GM19455 (cell line): ENCODE measurements around the gene PIK3C2G.

Experiments
- ATAC-seq: cut with Tn5 transposase; IDR thresholded peaks from one replicate; pipeline ENCODE4 v1.9.1; 2021; ENCODE audit not compliant: unreplicated experiment

The PIK3C2G gene

DNA sequence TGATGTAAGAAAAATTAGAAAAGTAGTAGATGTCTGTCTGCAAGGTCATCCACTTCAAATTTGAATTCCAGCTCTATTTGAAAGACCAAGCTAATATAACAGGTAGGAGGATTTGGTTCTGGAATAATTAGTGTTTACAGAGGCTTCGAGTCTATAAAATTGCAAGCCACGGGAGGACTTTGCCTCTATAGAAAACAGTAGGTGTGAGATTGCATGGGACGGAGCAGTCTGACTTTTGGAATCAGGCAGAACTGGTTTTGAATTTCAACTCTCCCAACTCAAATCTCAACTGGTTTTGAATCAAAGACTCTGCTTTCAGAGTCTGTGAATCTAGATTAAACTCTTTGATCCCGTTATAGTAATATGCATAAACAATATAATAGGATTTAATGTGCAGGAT lies 82.4 kb downstream of the PIK3C2G start:
- no peak for ATAC-seq

DNA sequence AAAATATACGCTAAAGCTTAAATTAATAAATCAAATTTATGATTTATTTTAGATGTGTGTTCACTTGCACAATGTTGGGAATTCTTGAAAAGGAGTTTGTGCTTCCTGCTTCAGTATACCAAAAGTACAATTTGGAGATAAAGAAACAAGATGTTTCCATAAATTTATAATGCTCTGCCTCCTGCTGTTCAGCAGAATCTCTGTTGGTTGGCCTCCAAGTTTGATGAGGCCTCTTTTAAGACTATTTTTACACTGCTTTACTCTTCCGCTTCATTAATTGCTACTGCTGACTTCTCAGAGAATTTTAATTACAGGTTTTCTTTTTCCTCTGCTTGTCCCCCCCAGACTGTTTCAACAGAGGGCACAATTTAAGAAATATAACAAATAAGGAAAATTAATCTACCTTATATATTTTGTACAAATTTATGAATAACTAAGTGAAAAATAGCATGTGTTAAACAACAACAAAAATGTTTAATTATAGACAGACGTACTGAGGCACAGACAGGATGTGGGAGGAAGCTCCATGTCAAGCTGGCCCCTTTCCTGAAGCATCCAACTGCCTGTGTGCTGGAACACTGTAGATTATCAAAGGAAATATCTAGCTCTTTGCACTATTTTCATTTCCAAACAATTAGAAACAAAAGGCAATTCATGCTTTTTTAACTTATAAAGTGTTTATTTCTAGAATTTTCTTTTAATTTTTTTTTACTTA lies 83.9 kb downstream of the PIK3C2G start:
- no peak for ATAC-seq

DNA sequence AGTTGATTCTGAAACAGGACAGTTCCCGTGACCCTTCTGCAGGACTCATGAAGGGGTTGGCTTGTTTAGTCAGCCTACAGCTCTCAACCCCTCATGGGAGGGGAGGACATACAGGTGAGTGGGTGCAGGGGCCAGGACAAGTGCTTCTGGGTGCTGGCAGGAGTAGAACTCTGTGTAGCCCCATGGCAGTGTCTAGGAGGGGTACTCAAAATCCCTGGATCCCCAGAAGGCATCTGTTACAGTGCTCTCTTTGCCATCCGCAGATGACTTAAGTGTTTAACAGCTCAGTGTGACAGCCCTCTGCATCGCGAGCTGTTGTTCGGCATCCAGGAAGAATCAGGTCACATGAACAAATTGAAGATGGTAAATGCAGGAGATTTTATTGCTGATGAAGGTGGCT lies 91.0 kb downstream of the PIK3C2G start:
- no peak for ATAC-seq

DNA sequence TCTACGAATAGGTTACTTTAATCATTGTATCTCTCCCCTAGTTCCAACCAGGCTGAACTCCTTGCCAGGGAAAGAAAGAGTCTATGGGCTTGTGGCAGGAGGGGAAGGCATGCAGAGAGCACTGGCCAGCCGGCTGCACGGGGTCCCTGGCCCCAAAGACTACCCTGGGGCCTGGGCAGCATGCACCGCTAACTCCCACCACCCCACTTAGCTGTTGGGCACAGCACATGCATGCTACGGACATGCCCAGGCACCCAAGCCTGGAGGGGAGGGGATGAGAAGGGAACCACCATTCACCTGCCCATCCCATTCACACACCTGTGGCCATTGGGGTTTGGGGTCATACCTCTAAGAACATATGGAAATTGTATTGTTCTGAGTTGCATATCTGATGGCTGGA lies 94.1 kb downstream of the PIK3C2G start:
- ATAC-seq = no peak

DNA sequence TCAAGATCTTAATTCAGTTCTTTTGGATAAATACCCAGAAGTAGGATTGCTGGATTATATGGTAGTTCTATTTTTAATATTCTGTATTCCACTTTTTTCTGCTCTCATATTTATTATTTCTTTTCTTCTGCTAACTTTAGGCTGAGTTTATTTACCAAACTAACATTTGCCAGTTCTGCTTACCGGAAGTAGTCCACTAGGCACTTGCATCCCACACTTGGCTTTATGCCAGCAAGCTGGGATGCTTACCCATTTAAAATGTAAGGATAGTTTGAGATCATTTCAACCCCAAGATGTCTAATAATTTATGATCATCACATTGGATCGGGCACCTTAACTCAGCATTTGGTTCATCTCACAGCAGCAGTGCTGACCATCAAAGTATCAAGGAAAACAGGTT lies 96.8 kb downstream of the PIK3C2G start:
- ATAC-seq = no peak

DNA sequence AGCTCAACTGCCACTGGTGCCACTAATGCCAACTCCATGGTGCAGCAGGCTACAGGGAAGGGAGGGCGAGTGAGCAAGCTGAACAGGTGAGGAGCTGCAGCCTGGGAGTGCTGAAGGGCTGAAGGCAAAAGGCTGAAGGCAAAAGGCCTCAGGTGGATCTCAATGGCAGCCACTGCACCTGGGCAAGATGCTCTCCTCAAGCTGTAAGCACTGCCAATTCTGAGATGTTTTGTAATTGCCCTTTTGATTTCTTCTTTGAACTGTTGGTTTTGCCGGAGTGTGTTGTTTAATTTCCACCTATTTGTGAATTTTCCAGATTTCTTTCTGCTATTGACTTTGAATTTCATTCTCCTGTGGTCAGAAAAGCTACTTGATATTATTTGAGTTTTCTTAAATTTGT lies 97.6 kb downstream of the PIK3C2G start:
- no peak for ATAC-seq

DNA sequence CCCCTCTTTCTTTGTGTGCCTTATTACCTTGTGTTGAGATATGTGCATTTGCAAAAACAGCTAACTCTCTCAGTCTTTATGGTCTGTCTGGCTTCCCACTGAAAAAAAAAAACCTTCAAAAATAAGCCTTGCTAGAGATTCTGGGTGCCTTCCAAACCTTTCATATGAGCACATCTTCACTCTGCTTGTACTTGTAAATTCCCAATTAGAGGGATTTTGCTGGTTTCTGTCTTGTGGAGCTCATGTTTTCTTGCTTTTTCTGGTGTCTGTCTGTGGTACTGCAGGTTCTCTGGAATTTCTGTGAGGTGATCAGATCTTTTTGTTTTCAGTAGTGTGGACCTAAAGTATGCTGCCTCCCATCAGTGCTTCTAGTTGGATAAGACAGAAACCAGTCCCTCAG lies 100.1 kb downstream of the PIK3C2G start:
- no peak for ATAC-seq

DNA sequence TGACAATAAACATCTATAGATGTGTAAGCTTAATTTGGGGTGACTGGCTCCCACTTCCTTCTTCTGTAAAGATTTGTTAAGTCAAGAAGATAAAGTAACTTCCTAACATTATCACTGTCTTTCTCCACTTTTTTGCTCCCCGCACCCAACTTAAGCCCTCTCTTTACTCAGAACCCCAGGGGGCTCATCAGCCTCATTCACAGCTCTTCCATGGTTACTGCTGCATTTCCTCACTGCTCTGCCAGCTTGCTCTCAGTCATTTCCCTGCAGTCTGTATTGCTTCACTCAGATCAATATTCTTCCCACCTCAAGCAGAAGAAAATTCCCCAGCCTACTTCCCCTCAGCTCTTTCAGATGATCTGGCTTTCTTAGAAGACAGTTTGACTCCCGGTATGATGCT lies 102.0 kb downstream of the PIK3C2G start:
- no peak for ATAC-seq

DNA sequence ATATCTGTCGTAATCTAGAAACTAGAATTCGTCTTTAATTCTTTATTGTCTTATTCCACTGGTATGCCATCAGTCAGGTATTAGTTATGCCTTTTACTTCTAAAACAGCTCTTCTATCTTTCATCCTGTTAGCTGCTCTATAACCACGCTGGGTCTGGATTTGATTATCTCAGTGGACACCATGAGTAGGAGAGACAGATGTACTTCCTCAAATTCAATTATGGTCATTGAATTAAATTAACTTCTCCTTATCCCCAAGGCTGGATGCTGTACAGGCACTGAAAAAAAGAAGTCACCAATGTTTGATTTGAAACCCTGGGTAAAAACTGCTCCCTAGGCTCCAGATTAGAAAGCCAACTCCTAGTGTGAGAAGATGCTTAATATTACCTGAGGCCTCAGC lies 107.3 kb downstream of the PIK3C2G start:
- ATAC-seq = no peak

DNA sequence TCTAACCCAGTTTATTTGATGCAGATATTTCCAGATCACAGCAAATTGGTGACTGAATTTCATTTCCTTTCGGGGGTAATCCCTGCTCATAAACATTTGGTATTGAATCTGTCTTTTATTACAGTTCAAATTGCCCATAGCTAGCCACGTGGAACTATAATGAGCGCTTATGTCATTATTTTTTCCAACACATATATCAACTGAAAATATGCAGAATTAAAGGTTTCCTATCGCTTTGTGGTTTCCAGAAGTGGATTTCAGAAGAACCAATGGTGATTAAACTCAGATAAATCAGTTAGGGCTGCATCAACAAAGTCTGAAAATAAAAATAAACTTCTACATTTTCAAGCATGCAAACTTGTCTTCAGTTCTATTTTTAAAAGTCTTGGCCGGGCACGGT lies 111.9 kb downstream of the PIK3C2G start:
- ATAC-seq = no peak

DNA sequence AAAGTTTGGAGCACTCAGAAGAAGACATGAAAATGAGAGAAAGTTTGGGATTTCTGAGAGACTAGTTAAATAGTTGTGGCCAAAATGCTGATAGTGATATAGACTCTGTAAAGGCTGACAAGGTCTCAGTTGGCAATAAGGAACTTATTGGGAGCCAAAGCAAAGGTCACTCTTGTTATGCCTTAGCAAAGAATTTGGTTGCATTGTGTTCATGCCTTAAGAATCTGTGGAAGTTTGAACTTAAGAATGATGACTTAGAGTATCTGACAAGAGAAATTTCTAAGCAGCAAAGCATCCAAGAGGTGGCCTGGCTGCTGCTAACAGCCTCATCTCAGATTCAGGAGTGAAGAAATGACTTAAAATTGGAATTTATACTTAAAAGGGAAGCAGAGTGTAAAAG lies 113.8 kb downstream of the PIK3C2G start:
- ATAC-seq = no peak

DNA sequence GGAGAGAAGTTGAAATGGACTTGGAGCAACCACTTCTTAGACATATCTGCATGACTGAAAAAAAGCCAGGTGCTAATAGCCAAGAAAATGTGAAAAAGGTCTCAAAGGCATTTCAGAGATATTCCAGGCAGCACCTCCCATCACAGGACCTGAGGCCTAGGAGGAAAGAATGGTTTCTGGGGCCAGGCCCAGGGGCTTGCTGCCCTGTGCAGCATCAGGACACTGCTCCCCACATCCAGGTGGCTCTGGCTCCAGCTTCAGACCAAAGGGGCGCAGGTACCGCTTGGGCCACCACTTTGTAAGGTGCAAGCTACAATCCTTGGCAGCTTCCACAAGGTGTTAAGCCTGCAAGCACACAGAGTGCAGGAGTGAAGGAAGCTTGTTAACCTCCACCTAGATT lies 114.3 kb downstream of the PIK3C2G start:
- ATAC-seq = no peak

DNA sequence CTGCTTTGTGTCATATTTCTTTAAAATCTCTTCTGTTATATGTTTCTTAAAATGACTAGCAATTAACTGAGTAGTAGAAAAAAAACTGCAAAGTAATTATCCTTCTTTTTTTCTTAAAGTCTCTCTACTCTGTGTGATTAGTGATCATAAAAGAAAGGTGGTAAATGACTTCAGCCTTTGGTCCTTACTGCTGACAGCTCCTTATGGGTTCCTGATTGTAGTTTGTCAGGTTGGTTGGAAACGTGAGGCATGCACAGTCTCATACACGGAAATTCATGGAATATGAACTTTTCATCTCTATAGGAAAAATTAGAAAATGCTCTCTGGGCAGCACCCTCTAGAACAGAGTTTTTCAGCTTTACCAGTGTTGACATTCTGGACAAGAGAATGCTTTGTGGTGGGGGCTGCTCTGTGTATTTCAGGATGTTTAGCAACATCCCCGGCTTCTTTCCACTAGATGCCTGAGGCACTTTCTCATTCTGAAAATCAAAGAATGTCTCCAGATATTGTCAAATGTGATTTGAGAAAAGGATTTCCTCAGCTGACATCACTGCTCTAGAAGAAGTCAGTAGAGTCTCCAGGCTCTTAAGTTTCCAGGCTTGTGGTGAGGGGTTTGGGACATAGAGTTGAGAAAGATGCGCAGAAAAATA lies 121.0 kb downstream of the PIK3C2G start:
- no peak for ATAC-seq

DNA sequence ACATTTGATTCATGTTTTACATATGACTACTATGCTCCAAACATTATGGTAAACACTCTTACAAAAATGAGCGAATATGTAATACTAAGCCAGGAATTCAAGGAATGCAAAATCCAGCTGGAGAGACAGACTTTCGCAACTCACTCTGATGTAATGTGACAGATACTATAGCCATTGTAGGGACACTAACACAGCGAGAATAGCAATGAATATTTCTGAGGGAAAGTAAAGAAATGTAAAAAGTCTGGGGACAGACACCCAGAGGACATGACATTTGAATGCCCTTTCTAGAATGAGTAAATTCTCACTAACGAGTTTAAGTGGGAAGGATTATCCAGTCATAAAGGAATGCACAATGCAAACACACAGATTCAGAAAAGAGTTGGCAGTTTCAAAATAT lies 121.9 kb downstream of the PIK3C2G start:
- no peak for ATAC-seq

DNA sequence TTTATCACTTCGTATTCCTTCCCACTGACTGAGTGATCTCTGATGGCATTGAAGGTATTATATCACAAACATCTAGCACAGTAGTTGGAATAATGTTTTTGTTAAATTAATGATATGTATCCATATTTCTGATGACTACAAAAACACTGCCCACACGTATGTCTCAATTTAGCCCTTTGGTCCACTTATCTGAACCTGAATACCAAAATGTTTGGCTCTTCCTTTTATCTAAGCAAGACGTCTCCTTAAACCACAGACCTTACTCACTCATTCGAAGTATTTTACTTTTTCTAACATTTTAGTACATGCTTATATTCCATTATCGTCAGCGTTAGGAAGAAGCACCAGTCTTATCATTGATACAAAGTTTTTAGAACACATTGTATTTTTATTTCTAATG lies 126.4 kb downstream of the PIK3C2G start:
- ATAC-seq = no peak

DNA sequence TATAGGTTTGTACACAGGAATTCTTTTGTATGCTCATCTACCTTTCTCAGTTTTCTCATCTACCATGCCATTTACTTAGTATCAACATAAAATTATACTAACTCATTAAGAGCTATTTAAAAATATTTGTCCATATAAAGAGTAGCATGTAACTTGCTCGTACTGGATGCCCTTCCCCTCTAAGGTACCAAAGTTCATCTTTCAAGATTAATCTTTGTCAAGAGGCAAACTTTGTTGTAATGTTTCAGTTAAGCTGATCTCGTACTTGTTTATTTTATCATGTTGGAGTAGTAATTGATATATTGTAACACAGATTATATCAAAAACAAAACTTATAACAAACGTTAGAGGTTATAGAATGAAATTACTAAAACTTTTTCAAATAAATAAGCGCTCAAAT lies 128.5 kb downstream of the PIK3C2G start:
- ATAC-seq = no peak

DNA sequence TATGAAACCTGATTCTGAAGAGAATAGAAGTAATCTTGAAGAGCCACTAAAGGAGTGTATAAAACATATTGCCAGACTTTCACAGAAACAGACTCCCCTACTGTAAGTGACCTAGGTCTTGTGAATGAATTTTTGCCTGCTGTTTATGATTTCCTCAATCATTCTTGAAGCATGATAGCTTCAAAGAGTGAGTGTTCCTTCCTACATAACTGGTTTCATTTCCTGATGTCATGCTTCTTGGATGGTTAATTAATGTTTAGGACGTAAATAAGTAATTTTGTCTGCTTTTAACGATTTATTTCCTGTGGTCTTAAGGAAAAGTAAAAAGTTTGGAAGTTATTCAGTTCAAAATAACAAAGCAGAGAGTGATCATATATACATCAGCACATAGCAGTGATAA lies 129.8 kb downstream of the PIK3C2G start:
- no peak for ATAC-seq

DNA sequence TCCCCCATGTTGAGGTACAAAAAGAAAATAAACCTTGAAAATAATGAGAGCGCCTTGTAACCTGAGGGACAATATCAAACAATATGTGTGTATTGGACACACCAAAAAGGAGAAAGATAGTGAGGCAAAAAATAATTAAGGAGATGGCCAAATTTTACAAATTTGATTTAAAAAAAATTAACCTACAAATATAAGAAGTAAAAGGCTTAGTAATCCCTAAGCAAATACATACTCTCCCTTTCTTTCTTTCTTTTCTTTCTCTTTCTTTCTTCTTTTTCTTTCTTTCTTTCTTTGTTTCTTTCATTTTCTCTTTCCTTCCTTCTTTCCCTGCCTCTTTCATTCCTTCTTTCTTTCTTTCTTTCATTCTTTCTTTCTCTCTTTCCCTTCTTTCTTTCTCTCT lies 133.4 kb downstream of the PIK3C2G start:
- no peak for ATAC-seq

DNA sequence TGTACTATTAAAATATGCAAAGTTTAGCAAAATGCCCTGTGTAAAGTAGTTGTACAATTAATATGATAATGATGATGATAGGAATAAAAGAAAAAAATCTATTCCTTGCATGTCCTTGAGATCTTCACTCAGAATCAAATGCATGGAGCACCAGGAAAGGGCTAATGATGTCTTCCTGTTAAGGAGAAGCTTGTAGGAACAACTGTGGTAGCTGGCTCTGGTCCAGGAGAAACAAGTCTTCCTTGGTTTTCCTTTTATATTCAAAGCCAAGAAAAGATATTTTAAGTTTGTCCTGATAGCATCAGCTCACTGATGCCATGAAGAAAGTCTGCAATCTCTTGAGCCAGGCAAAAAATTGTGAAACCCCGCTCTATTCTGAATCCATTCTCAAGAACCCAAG lies 138.9 kb downstream of the PIK3C2G start:
- ATAC-seq = no peak

DNA sequence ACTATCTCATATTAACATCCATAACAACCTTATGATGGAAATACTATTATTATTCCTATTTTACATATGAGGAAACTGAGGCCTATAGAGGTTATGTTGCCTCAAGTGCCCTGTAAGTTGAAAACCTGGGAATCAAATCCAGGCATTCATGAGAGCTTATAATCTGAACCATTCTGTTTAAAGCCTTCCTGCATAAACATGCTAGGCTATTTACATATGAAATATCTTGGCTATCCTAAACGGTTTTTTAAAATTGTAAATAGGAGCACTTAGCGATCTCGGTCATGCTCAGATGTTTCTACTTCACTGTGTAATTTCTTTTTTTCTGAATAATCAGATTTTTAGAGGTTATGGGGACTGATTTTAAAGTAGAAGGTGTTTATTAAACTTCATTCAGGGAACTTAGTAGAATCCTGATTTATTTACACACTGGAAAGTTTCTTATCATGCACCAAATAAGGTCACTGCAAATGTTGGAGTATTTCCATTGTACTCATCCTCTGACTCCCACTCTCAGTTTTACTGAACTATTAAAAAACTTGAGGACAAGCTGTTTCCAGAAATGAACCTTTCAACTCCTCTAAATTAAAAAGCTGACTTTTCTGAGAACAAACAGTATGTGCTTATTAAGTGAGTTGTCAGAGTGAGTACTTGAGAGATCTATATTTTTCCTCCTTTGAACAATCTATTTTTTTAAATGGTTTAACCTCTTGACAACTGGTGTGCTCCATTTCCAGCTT lies 141.7 kb downstream of the PIK3C2G start:
- no peak for ATAC-seq

DNA sequence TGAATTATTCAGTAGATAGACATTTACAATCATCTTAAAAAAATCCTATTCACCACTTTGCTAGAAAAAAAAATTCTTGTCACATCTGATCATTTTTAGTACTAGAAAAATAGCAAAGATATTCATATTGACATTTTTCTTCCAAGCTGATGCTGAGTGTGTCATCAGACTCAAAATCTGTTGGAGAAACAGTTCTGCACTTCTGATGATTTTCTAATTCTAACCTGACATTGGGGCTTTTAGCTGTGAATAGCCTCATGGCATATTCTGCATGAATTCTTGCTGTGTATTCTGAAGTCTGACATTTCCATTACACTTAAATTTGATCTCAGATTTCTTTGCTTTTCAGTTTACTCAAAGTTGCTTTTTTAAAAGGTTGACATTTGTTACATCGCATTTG lies 150.1 kb downstream of the PIK3C2G start:
- no peak for ATAC-seq

DNA sequence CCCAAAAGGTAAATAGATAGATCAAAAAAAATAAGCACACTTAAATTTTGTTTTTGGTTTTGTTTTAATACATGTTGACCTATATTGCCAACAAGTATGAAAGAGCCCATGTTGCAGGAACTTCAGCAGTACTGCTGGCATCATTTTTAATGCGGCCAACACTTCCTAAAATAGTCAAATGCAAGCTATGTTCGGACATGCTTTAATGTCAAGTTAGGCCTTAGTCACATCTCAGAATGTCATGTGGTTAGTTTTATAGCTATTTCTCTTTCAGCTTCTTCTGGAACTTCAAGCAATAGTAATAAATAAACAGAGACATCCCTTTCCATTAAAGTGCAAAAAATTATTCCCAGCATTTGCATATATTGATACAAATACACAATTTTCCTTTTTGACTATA lies 153.4 kb downstream of the PIK3C2G start:
- ATAC-seq = no peak
